IMR-90 (cell line): ENCODE measurements around the gene DCLK1.

Source experiments
- BHLHE40 ChIP-seq: fragments of 150-350 bp; IDR thresholded peaks from 2 replicates; pipeline ENCODE4 v1.6.1; 2016; ENCODE audit warnings: mild to moderate bottlenecking, low read depth, low read length
- CEBPB ChIP-seq: IDR thresholded peaks from 2 replicates; pipeline ENCODE4 v1.6.1; 2012; ENCODE audit warnings: low read depth, low read length, improper control_type of control experiment
- CHD1 ChIP-seq: IDR thresholded peaks from 2 replicates; pipeline ENCODE4 v1.6.1; 2012; ENCODE audit warnings: low read depth, low read length, improper control_type of control experiment
- CTCF ChIP-seq: conservative IDR thresholded peaks from 2 replicates; pipeline ENCODE4 v1.5.1; 2012; ENCODE audit warnings: mild to moderate bottlenecking, low read depth, low read length, improper control_type of control experiment
- FOS ChIP-seq: fragments of 150-350 bp; IDR thresholded peaks from 2 replicates; pipeline ENCODE4 v1.6.1; 2016; ENCODE audit warnings: low read depth, low read length
- POLR2A ChIP-seq: IDR thresholded peaks from 2 replicates; pipeline ENCODE4 v1.6.1; 2012; ENCODE audit warnings: mild to moderate bottlenecking, low read depth, low read length
- RAD21 ChIP-seq: IDR thresholded peaks from 2 replicates; pipeline ENCODE4 v1.6.1; 2012; ENCODE audit warnings: low read length, improper control_type of control experiment
- RCOR1 ChIP-seq: IDR thresholded peaks from 2 replicates; pipeline ENCODE4 v1.6.1; 2012; ENCODE audit warnings: mild to moderate bottlenecking, low read length, improper control_type of control experiment; ENCODE audit not compliant: insufficient replicate concordance
- RFX5 ChIP-seq: IDR thresholded peaks from 2 replicates; pipeline ENCODE4 v1.8.0; 2012; ENCODE audit warnings: low read depth, mild to moderate bottlenecking, low read length, moderate library complexity
- SMC3 ChIP-seq: fragments of 150-350 bp; IDR thresholded peaks from 2 replicates; pipeline ENCODE4 v1.6.1; 2016; ENCODE audit warnings: low read depth, mild to moderate bottlenecking, antibody characterized with exemption, low read length, moderate library complexity

DNA sequence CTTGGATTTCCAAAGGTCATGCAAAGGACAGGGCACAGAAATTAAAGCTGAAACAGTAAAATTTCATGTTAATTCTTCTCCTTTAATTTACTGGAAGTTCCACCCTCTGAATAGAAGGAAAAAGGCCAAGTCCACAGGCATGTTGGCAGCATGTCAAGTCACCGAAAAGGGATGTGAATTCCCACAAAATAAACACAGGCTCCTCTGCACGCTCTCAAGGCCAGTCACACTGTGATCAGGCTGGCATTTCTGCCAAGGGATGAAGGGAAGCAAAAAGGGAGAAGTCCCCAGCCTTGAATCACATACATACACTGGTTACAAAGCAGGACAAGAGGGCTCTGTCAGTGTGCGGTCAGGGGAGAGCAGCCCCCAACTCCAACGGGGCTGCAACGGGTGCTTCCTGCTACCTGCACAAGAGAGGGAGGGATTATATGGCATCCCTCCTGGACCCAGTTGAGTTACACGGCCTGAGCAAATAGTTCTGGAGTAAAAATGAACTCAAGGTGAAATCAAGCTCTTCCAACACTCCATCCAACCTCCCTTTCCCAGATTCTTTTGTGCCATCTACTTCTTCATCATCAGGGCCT, 6.9 kb downstream of the DCLK1 start:
- no peak for TF ChIP-seq POLR2A
- TF ChIP-seq CTCF: no peak
- TF ChIP-seq CEBPB: no peak
- TF ChIP-seq BHLHE40: no peak
- TF ChIP-seq SMC3: no peak
- TF ChIP-seq FOS: no peak
- TF ChIP-seq RCOR1: no peak
- no peak for TF ChIP-seq RFX5
- no peak for TF ChIP-seq CHD1
- TF ChIP-seq RAD21: no peak
